Fibroblast of lung (primary cell): ENCODE data around the gene GTPBP3. TPM values are rescaled to one million over a fixed set of nuclear protein-coding genes. Genes with fewer than 3 reads are reported as not detected.

Experiments
- DNase-seq, 2 donors: peaks; one replicate each; pipeline versions ENCODE4 v3.0.0 to v3.0.0-alpha.2; 2010; ENCODE audit warnings: low read depth in 2 of 2
- H2AFZ ChIP-seq: 2 replicates; pipeline ENCODE4 v1.5.1; 2012; ENCODE audit warnings: low read length, control low read depth, inconsistent platforms
- H3K27ac ChIP-seq: 2 replicates; pipeline ENCODE4 v1.5.1; 2011; ENCODE audit warnings: low read length, control low read depth; ENCODE audit not compliant: insufficient read depth
- H3K27me3 ChIP-seq: 2 replicates; pipeline ENCODE4 v1.5.1; 2011; ENCODE audit warnings: mild to moderate bottlenecking, low read length; ENCODE audit not compliant: control insufficient read depth, insufficient read depth
- H3K36me3 ChIP-seq: 2 replicates; pipeline ENCODE4 v1.5.1; 2011; ENCODE audit warnings: low read length; ENCODE audit not compliant: control insufficient read depth, insufficient read depth
- H3K4me1 ChIP-seq: 2 replicates; pipeline ENCODE4 v1.5.1; 2011; ENCODE audit warnings: low read length; ENCODE audit not compliant: control insufficient read depth, insufficient read depth; ENCODE audit errors: extremely low read depth
- H3K4me2 ChIP-seq: 2 replicates; pipeline ENCODE4 v1.5.1; 2011; ENCODE audit warnings: low read length, control low read depth; ENCODE audit not compliant: insufficient read depth; ENCODE audit errors: extremely low read depth
- H3K4me3 ChIP-seq, 4 experiments: fragments of 200-600 bp in 1 of 4; sonication (generic) in 1 of 4; replicated peaks in 1 of 4; 2 replicates each; pipeline ENCODE4 v1.5.1; 2011 to 2016; ENCODE audit warnings: low read length in 4 of 4, low read depth in 3 of 4, mild to moderate bottlenecking in 3 of 4, control low read depth in 2 of 4, inconsistent platforms in 1 of 4, mixed read lengths in 1 of 4; ENCODE audit not compliant: insufficient read depth in 1 of 4; ENCODE audit errors: control extremely low read depth in 1 of 4
- H3K79me2 ChIP-seq: 2 replicates; pipeline ENCODE4 v1.5.1; 2012; ENCODE audit warnings: mild to moderate bottlenecking, low read length, inconsistent platforms; ENCODE audit not compliant: control insufficient read depth, insufficient read depth
- H3K9ac ChIP-seq: 2 replicates; pipeline ENCODE4 v1.5.1; 2011; ENCODE audit warnings: mild to moderate bottlenecking, low read length, control low read depth; ENCODE audit not compliant: insufficient read depth
- H3K9me3 ChIP-seq: 2 replicates; pipeline ENCODE4 v1.5.1; 2012; ENCODE audit warnings: low read depth, low read length; ENCODE audit not compliant: control insufficient read depth, insufficient read depth
- H4K20me1 ChIP-seq: 2 replicates; pipeline ENCODE4 v1.5.1; 2011; ENCODE audit warnings: low read length; ENCODE audit not compliant: control insufficient read depth, insufficient read depth; ENCODE audit errors: extremely low read depth
- EZH2 ChIP-seq: IDR thresholded peaks from 2 replicates; pipeline ENCODE4 v1.5.1; 2012; ENCODE audit warnings: low read length, control low read depth, mild to moderate bottlenecking; ENCODE audit errors: missing control alignments
- polyA plus RNA-seq, 2 donors: library from polyadenylated mRNA; depleted of rRNA in 1 of 2; stranded (reverse) in 1 of 2; unstranded in 1 of 2; fragments of >200 nt; gene quantifications; 2 replicates each; pipeline ENCODE4 v1.2.1, GENCODE V29; 2011 to 2012; ENCODE audit warnings: missing spikeins in 1 of 2
- total RNA-seq: library from RNA; depleted of rRNA; stranded (reverse); fragments of >200 nt; gene quantifications from 2 replicates; pipeline ENCODE4 v1.2.1, GENCODE V29; 2014
- TF ChIP-seq, protein P1 (sequence below), 2 donors: IDR thresholded peaks in 1 of 2; conservative IDR thresholded peaks in 1 of 2; 1 replicate in 1 of 2; 2 replicates in 1 of 2; pipeline ENCODE4 v1.5.1; 2011 to 2012; ENCODE audit warnings: low read length in 2 of 2, control low read depth in 1 of 2, inconsistent platforms in 1 of 2, low read depth in 1 of 2, mild to moderate bottlenecking in 1 of 2

The GTPBP3 gene
- total and polyA plus RNA-seq, 2 donors (not counting 1 experiment from before 2014, with no cell fraction given), result 3.7 to 11.1 TPM

DNA sequence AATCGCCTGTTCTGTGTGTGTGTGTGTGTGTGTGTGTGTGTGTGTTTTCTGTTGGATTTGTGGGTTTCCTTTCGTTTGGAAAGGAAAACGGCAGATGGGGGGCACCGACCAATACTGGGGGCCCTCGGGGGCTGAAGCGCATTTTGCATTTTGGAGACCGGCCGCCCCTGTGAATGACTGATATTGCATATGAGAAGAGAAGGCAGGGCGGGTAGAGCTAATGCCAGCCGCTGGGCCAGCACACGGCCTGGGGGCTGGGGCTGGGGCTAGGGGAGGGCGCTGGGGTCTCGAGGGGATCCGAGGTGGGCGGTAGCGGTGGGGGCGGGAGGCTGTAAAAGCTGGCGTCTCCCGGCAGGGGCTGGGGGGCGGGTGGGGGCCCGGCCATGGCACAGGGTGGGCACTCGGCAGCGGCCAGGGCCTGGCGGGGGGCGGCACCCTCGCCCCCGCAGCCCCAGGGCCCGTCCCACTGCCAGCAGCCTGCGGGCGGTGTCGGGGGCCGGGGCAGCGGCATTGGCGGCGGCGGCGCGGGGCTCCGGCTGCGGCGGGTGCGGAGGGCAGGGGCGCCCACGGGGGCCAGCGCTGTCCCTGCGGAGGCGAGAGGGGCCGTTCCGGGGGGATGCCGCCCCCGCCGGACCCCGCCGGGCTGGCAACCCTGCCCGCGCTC lies 13.9 kb upstream of the GTPBP3 start:
- H3K27ac ChIP-seq, result no peak overlapping the region
- no peaks in the 10 kb centered on the region for H3K4me1 ChIP-seq
- H3K36me3 ChIP-seq, result peaks cover 26% of the 10 kb centered on the region
- TF ChIP-seq EZH2, result no peak
- TF ChIP-seq, protein P1, sequence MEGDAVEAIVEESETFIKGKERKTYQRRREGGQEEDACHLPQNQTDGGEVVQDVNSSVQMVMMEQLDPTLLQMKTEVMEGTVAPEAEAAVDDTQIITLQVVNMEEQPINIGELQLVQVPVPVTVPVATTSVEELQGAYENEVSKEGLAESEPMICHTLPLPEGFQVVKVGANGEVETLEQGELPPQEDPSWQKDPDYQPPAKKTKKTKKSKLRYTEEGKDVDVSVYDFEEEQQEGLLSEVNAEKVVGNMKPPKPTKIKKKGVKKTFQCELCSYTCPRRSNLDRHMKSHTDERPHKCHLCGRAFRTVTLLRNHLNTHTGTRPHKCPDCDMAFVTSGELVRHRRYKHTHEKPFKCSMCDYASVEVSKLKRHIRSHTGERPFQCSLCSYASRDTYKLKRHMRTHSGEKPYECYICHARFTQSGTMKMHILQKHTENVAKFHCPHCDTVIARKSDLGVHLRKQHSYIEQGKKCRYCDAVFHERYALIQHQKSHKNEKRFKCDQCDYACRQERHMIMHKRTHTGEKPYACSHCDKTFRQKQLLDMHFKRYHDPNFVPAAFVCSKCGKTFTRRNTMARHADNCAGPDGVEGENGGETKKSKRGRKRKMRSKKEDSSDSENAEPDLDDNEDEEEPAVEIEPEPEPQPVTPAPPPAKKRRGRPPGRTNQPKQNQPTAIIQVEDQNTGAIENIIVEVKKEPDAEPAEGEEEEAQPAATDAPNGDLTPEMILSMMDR (conservative IDR thresholded peaks at IDR 0.05 in 1 of 2, IDR thresholded peaks at IDR 0.05 in 1 of 2; ENCODE audit: low read depth in 1 of 2, low read length in 2 of 2), result no peak
- no peak for DNase-seq
- H3K27me3 ChIP-seq, result no peaks in the 10 kb centered on the region
- no peaks in the 10 kb centered on the region for H3K79me2 ChIP-seq
- H3K9ac ChIP-seq, result no peak overlapping the region
- no peak overlapping the region for H2AFZ ChIP-seq
- H4K20me1 ChIP-seq, result no peaks in the 10 kb centered on the region
- H3K4me3 ChIP-seq, result no peak overlapping the region
- no peak overlapping the region for H3K4me2 ChIP-seq
- H3K9me3 ChIP-seq, result no peaks in the 10 kb centered on the region

DNA sequence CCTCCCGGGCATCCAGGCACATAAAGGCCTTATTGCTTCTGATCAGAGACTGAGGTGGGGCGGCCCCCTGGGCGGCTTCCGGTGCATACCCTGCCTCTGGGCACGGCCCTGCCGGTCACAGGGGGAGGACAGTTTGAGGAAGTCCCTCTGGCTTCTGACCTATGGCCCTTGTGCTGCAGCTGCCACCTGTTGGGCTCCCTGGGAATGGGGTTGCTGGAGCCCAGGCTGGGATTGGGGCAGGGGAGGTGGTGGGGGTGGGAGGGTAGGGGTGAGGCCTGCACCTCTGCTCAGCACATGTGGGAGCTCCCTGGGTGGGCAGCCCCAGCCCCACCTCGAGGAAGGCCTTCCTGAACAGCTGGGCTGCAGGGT lies 13.4 kb upstream of the GTPBP3 start:
- no peak overlapping the region for H3K27ac ChIP-seq
- no peaks in the 10 kb centered on the region for H4K20me1 ChIP-seq
- no peak overlapping the region for H3K9ac ChIP-seq
- H3K27me3 ChIP-seq, result no peaks in the 10 kb centered on the region
- no peaks in the 10 kb centered on the region for H3K79me2 ChIP-seq
- no peaks in the 10 kb centered on the region for H3K9me3 ChIP-seq
- peaks cover 25% of the 10 kb centered on the region for H3K36me3 ChIP-seq
- H3K4me1 ChIP-seq, result no peaks in the 10 kb centered on the region
- no peak for DNase-seq
- no peak overlapping the region for H2AFZ ChIP-seq
- no peak overlapping the region for H3K4me3 ChIP-seq
- H3K4me2 ChIP-seq, result no peak overlapping the region
- TF ChIP-seq, protein P1 (conservative IDR thresholded peaks at IDR 0.05 in 1 of 2, IDR thresholded peaks at IDR 0.05 in 1 of 2; ENCODE audit: low read depth in 1 of 2, low read length in 2 of 2), result no peak
- no peak for TF ChIP-seq EZH2

DNA sequence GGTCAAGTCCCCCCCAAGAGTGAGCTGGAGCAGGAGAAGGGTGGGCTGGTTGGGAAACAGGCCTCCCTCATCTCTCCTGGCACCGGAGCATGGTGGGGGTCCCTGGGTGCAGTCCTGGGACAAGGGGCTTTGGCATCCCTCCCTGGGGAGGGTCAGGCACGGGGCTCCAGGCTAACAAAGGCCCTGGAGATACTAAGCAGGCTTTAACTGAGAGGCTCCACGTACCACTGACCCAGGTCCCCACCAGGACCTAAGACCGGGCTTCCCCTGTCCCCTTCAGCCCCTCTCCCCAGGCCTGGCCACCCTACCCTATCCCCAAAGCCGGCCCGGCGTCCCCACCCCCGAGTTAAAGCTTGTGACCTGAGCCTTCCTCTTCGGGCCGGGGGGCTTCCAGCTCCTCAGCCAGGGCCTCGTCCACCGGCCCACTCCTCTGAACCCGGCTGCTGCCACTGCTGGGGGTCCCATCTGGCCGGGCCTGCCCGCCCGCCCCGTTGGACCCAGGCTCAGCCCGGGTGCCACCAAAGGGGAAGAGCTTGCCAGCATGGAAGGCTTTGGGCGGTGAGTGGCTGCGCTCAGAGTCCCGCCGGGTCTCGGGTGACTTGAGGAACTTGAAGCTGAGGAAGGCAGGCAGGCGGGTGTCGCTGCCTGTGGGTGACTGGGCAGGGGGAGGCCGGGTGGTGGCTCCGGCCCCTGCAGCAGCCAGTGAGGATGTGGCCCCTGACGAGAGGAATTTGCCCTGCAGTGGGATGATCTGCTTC lies 12.8 kb upstream of the GTPBP3 start:
- Histone ChIP-seq H3K9ac (no peak overlapping the region), H3K27me3 (no peaks in the 10 kb centered on the region), H2AFZ (no peak overlapping the region), H3K4me1 (no peaks in the 10 kb centered on the region), H3K36me3 (peaks cover 21% of the 10 kb centered on the region), H4K20me1 (no peaks in the 10 kb centered on the region), H3K9me3 (no peaks in the 10 kb centered on the region), H3K79me2 (no peaks in the 10 kb centered on the region), H3K27ac (no peak overlapping the region), H3K4me2 (no peak overlapping the region), H3K4me3 (no peak overlapping the region)
- no peak for DNase-seq
- TF ChIP-seq, protein P1 (conservative IDR thresholded peaks at IDR 0.05 in 1 of 2, IDR thresholded peaks at IDR 0.05 in 1 of 2; ENCODE audit: low read depth in 1 of 2, low read length in 2 of 2), result no peak
- no peak for TF ChIP-seq EZH2
